Stimulated activated CD4-positive, alpha-beta T cell treated with anti-CD3 and anti-CD28 coated beads, TNF-alpha, amount 100 ng/mL, for 1 hour (primary cell): ENCODE measurements around the gene HMCN1.

Source experiments
- DNase-seq, 3 donors: peaks; one replicate each; pipeline ENCODE4 v3.0.0-alpha.2; 2020; ENCODE audit warnings: low read depth in 3 of 3, low spot score in 1 of 3

The HMCN1 gene

GRCh38 chr1:185803241-185803640 lies 69.0 kb downstream of the HMCN1 start:
- DNase-seq: no peak

GRCh38 chr1:185804206-185804605 lies 70.0 kb downstream of the HMCN1 start:
- no peak for DNase-seq

- DNase-seq: no peak
These were observed 70.4 kb downstream of the HMCN1 start for GRCh38 chr1:185804608-185805007.

- no peak for DNase-seq
These were observed 73.1 kb downstream of the HMCN1 start for GRCh38 chr1:185807275-185807674.

GRCh38 chr1:185808631-185809030 lies 74.4 kb downstream of the HMCN1 start:
- DNase-seq: no peak

GRCh38 chr1:185811073-185811709 lies 77.0 kb downstream of the HMCN1 start:
- DNase-seq: no peak

- DNase-seq: no peak
These were observed 78.7 kb downstream of the HMCN1 start for GRCh38 chr1:185812934-185813333.

- DNase-seq: no peak
These were observed 79.3 kb downstream of the HMCN1 start for GRCh38 chr1:185813401-185813979.

GRCh38 chr1:185816460-185816859 lies 82.3 kb downstream of the HMCN1 start:
- DNase-seq: no peak

GRCh38 chr1:185819798-185820197 lies 85.6 kb downstream of the HMCN1 start:
- no peak for DNase-seq

- no peak for DNase-seq
These were observed 87.6 kb downstream of the HMCN1 start for GRCh38 chr1:185821612-185822385.

GRCh38 chr1:185823467-185823866 lies 89.3 kb downstream of the HMCN1 start:
- DNase-seq: no peak

GRCh38 chr1:185824106-185824505 lies 89.9 kb downstream of the HMCN1 start:
- DNase-seq: no peak

- DNase-seq: no peak
These were observed 91.4 kb downstream of the HMCN1 start for GRCh38 chr1:185825556-185825955.

- DNase-seq: no peak
These were observed 100.2 kb downstream of the HMCN1 start for GRCh38 chr1:185834371-185834905.

GRCh38 chr1:185835191-185835590 lies 101.0 kb downstream of the HMCN1 start:
- DNase-seq: no peak

GRCh38 chr1:185837711-185838110 lies 103.5 kb downstream of the HMCN1 start:
- DNase-seq: no peak

- DNase-seq: no peak
These were observed 103.9 kb downstream of the HMCN1 start for GRCh38 chr1:185838111-185838510.

GRCh38 chr1:185840880-185841279 lies 106.7 kb downstream of the HMCN1 start:
- DNase-seq: no peak

- no peak for DNase-seq
These were observed 109.2 kb downstream of the HMCN1 start for GRCh38 chr1:185843297-185843869.

- DNase-seq: no peak
These were observed 109.8 kb downstream of the HMCN1 start for GRCh38 chr1:185843986-185844385.
